HepG2 (cell line): ENCODE measurements around the gene DGCR6L.
"Not testable (repeated sequence)": the region's sequence is repeated elsewhere in the genome, so short reads cannot be mapped to it uniquely, and the experiment has no call there.

Experiments used
- EZH2 ChIP-seq: conservative IDR thresholded peaks from 2 replicates; pipeline ENCODE4 v1.6.1; 2012; ENCODE audit warnings: mild to moderate bottlenecking, low read depth, low read length, moderate library complexity
- POLR2A ChIP-seq, 2 experiments: IDR thresholded peaks; 2 replicates each; pipeline ENCODE4 v1.6.1; 2011; ENCODE audit warnings: low read depth in 2 of 2, low read length in 2 of 2, mild to moderate bottlenecking in 1 of 2, moderate library complexity in 1 of 2; ENCODE audit not compliant: insufficient read depth in 1 of 2
- ZNF446 ChIP-seq: sonication (generic); formaldehyde crosslinking; IDR thresholded peaks from 2 replicates; pipeline ENCODE4 v1.5.0; 2020; ENCODE audit warnings: mild to moderate bottlenecking, missing genetic modification reagents
- TF ChIP-seq, protein P1 (sequence below): sonication (generic); formaldehyde crosslinking; IDR thresholded peaks from 2 replicates; pipeline ENCODE4 v1.4.0; 2020; ENCODE audit warnings: low read depth, missing genetic modification reagents
- TF ChIP-seq, protein P2 (sequence below): sonication (generic); formaldehyde crosslinking; IDR thresholded peaks from 2 replicates; pipeline ENCODE4 v1.5.0; 2020; ENCODE audit warnings: mild to moderate bottlenecking, missing genetic modification reagents, moderate library complexity

DNA sequence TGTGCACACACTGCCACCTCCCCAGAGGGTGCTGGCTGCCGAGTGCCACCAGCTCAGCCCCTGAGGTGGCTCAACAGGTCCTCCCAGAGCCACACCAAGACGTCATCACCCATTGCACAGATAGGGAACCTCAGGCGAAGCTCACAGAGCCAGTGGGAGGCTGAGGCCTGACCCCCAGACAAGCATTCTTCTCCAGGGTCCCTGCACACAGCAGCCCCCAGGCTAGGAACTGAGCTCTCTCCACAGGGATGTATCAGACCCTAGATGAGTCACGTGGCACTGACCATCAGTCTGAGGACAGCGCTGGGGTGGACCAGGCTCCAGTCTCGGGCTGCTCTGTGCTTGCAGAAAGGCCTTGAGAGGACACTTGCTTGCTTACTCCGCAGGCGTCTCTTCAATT, 50.2 kb downstream of the DGCR6L start:
- not testable (repeated sequence) for TF ChIP-seq EZH2; POLR2A (IDR thresholded peaks at IDR 0.05; ENCODE audit: insufficient read depth in 1 of 2, low read depth in 2 of 2, low read length in 2 of 2); ZNF446
- TF ChIP-seq, protein P1, sequence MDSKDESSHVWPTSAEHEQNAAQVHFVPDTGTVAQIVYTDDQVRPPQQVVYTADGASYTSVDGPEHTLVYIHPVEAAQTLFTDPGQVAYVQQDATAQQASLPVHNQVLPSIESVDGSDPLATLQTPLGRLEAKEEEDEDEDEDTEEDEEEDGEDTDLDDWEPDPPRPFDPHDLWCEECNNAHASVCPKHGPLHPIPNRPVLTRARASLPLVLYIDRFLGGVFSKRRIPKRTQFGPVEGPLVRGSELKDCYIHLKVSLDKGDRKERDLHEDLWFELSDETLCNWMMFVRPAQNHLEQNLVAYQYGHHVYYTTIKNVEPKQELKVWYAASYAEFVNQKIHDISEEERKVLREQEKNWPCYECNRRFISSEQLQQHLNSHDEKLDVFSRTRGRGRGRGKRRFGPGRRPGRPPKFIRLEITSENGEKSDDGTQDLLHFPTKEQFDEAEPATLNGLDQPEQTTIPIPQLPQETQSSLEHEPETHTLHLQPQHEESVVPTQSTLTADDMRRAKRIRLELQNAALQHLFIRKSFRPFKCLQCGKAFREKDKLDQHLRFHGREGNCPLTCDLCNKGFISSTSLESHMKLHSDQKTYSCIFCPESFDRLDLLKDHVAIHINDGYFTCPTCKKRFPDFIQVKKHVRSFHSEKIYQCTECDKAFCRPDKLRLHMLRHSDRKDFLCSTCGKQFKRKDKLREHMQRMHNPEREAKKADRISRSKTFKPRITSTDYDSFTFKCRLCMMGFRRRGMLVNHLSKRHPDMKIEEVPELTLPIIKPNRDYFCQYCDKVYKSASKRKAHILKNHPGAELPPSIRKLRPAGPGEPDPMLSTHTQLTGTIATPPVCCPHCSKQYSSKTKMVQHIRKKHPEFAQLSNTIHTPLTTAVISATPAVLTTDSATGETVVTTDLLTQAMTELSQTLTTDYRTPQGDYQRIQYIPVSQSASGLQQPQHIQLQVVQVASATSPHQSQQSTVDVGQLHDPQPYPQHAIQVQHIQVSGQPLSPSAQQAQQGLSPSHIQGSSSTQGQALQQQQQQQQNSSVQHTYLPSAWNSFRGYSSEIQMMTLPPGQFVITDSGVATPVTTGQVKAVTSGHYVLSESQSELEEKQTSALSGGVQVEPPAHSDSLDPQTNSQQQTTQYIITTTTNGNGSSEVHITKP: not testable (repeated sequence)
- TF ChIP-seq, protein P2, sequence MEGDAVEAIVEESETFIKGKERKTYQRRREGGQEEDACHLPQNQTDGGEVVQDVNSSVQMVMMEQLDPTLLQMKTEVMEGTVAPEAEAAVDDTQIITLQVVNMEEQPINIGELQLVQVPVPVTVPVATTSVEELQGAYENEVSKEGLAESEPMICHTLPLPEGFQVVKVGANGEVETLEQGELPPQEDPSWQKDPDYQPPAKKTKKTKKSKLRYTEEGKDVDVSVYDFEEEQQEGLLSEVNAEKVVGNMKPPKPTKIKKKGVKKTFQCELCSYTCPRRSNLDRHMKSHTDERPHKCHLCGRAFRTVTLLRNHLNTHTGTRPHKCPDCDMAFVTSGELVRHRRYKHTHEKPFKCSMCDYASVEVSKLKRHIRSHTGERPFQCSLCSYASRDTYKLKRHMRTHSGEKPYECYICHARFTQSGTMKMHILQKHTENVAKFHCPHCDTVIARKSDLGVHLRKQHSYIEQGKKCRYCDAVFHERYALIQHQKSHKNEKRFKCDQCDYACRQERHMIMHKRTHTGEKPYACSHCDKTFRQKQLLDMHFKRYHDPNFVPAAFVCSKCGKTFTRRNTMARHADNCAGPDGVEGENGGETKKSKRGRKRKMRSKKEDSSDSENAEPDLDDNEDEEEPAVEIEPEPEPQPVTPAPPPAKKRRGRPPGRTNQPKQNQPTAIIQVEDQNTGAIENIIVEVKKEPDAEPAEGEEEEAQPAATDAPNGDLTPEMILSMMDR: not testable (repeated sequence)
